HepG2 (cell line): ENCODE data around the gene XRCC5. TPM values are rescaled to one million over a fixed set of nuclear protein-coding genes. Genes with fewer than 3 reads are reported as not detected.

ENCODE experiments used
- ATAC-seq: fragments of 200-7000 bp; cut with Tn5 transposase; 3 replicates; pipeline ENCODE4 v1.9.1; 2020; ENCODE audit warnings: mild to moderate bottlenecking, moderate library complexity
- BruUV-seq: library from RNA; stranded (reverse); fragments of 400-500 nt; replicated peaks from 2 replicates; lab custom pipeline; 2021; lab: Mats Ljungman, UMichigan
- CTCF ChIA-PET: fragments of 300-600 bp; formaldehyde crosslinking; extraction: SDS; loops from one replicate; lab custom pipeline; 2021; ENCODE audit warnings: low total read pairs, inconsistent platforms, low intra/inter-chr PET ratio; lab: Yijun Ruan, JAX
- POLR2A ChIA-PET: fragments of 350-600 bp; sonication (Branson Sonifier 250); formaldehyde crosslinking; loops from one replicate; lab custom pipeline; 2020; ENCODE audit warnings: antibody characterized with exemption, inconsistent platforms; lab: Yijun Ruan, JAX
- DNase-seq: peaks from one replicate; pipeline ENCODE4 v3.0.0-alpha.2; 2015; ENCODE audit warnings: low spot score
- FAIRE-seq: peaks from 3 replicates; lab custom pipeline; 2011; peaks lifted over from hg19 to GRCh38; lab: Jason Lieb, UNC
- H2AFZ ChIP-seq: one replicate; pipeline ENCODE4 v1.6.1; 2011; ENCODE audit warnings: low read length, inconsistent platforms
- H3K27ac ChIP-seq: fragments of 300-600 bp; 3 replicates; pipeline ENCODE4 v1.8.0; 2011; ENCODE audit warnings: mixed run types, mild to moderate bottlenecking, mixed read lengths, low read length, inconsistent platforms; ENCODE audit not compliant: insufficient read depth; ENCODE audit errors: extremely low read length
- H3K27me3 ChIP-seq, 2 experiments: fragments of 200-600 bp in 1 of 2; 2 replicates in 1 of 2; 3 replicates in 1 of 2; pipeline versions ENCODE4 v1.6.0 to v1.8.0; 2011; ENCODE audit warnings: low read length in 2 of 2, mild to moderate bottlenecking in 2 of 2, moderate library complexity in 2 of 2, inconsistent platforms in 1 of 2; ENCODE audit not compliant: insufficient read depth in 2 of 2, control insufficient read depth in 1 of 2
- H3K36me3 ChIP-seq, 2 experiments: fragments of 200-600 bp in 1 of 2; replicated peaks in 1 of 2; 2 replicates in 1 of 2; 3 replicates in 1 of 2; pipeline versions ENCODE4 v1.5.1 to v1.8.0; 2011; ENCODE audit warnings: low read length in 2 of 2, inconsistent platforms in 1 of 2; ENCODE audit not compliant: insufficient read depth in 2 of 2, control insufficient read depth in 1 of 2
- H3K4me1 ChIP-seq: 2 replicates; pipeline ENCODE4 v1.5.1; 2012; ENCODE audit warnings: low read length, inconsistent platforms; ENCODE audit not compliant: insufficient read depth
- H3K4me2 ChIP-seq: 2 replicates; pipeline ENCODE4 v1.6.0; 2011; ENCODE audit warnings: low read depth, low read length, inconsistent platforms
- H3K4me3 ChIP-seq, 3 experiments: fragments of 200-600 bp in 1 of 3; sonication (generic), shearing (Covaris generic) in 1 of 3; replicated peaks in 1 of 3; 2 replicates each; pipeline ENCODE4 v1.5.1; 2011 to 2016; ENCODE audit warnings: low read length in 3 of 3, inconsistent platforms in 2 of 3, low read depth in 2 of 3, mild to moderate bottlenecking in 2 of 3, control low read depth in 1 of 3, mixed read lengths in 1 of 3; ENCODE audit not compliant: insufficient read depth in 1 of 3
- H3K79me2 ChIP-seq: one replicate; pipeline ENCODE4 v1.6.1; 2011; ENCODE audit warnings: low read length, inconsistent platforms; ENCODE audit not compliant: insufficient read depth
- H3K9ac ChIP-seq: 2 replicates; pipeline ENCODE4 v1.6.0; 2011; ENCODE audit warnings: mild to moderate bottlenecking, low read depth, low read length, inconsistent platforms; ENCODE audit not compliant: insufficient read depth
- H3K9me3 ChIP-seq: 2 replicates; pipeline ENCODE4 v1.5.1; 2012; ENCODE audit warnings: mild to moderate bottlenecking, low read length
- H4K20me1 ChIP-seq: 2 replicates; pipeline ENCODE4 v1.6.0; 2011; ENCODE audit warnings: inconsistent platforms, mild to moderate bottlenecking, low read length, moderate library complexity; ENCODE audit not compliant: insufficient read depth
- NFE2L2 ChIP-seq: fragments of 150-350 bp; IDR thresholded peaks from 2 replicates; pipeline ENCODE4 v1.6.1; 2014; ENCODE audit warnings: low read length
- NR2F6 ChIP-seq, 2 experiments: IDR thresholded peaks; 2 replicates each; pipeline ENCODE4 v1.6.1; 2016; ENCODE audit warnings: antibody characterized with exemption in 1 of 2, mild to moderate bottlenecking in 1 of 2
- PAF1 ChIP-seq: IDR thresholded peaks from 2 replicates; pipeline ENCODE4 v1.6.1; 2016; ENCODE audit warnings: missing genetic modification reagents, missing compliant biosample characterization
- PAWR ChIP-seq: sonication (generic); formaldehyde crosslinking; IDR thresholded peaks from 2 replicates; pipeline ENCODE4 v1.4.0; 2020; ENCODE audit warnings: missing genetic modification reagents, mild to moderate bottlenecking, borderline replicate concordance
- RARA ChIP-seq: IDR thresholded peaks from 2 replicates; pipeline ENCODE4 v1.6.1; 2016; ENCODE audit warnings: missing genetic modification reagents, missing compliant biosample characterization
- SP2 ChIP-seq: sonication (generic); formaldehyde crosslinking; IDR thresholded peaks from 2 replicates; pipeline ENCODE4 v1.5.1; 2020; ENCODE audit warnings: mild to moderate bottlenecking, missing genetic modification reagents
- ZBTB38 ChIP-seq: sonication (generic); formaldehyde crosslinking; IDR thresholded peaks from 2 replicates; pipeline ENCODE4 v1.5.1; 2020; ENCODE audit warnings: mild to moderate bottlenecking, missing genetic modification reagents
- ZKSCAN5 ChIP-seq: sonication (generic); formaldehyde crosslinking; IDR thresholded peaks from 2 replicates; pipeline ENCODE4 v1.5.1; 2020; ENCODE audit warnings: mild to moderate bottlenecking, missing genetic modification reagents
- ZNF335 ChIP-seq: sonication (generic); formaldehyde crosslinking; IDR thresholded peaks from 2 replicates; pipeline ENCODE4 v1.4.0; 2020; ENCODE audit warnings: missing genetic modification reagents
- ZNF564 ChIP-seq: sonication (generic); formaldehyde crosslinking; IDR thresholded peaks from 2 replicates; pipeline ENCODE4 v1.8.1; 2023; ENCODE audit warnings: mild to moderate bottlenecking, missing genetic modification reagents
- ZNF773 ChIP-seq: sonication (generic); formaldehyde crosslinking; IDR thresholded peaks from 2 replicates; pipeline ENCODE4 v1.4.0; 2020; ENCODE audit warnings: missing genetic modification reagents, borderline replicate concordance
- WGBS: methylation state at CpG from one replicate; pipeline ENCODE4 v1.1.6; 2017; ENCODE audit warnings: low lambda C conversion rate; 5-methylcytosine and 5-hydroxymethylcytosine counted together
- in situ Hi-C: cut with HindIII; loops from 2 replicates; pipeline ENCODE4 v1.10.0; 2017; ENCODE audit warnings: low pct_unique_long_range_greater_than_20kb; ENCODE audit not compliant: extremely low pct_ligation_motif_present
- intact Hi-C: fragments of 100-400 bp; cut with micrococcal nuclease; formaldehyde crosslinking; loops from one replicate; pipeline ENCODE4 v1.10.0; 2022; ENCODE audit not compliant: unreplicated experiment
- polyA plus RNA-seq, 8 experiments: library from polyadenylated mRNA; depleted of rRNA in 3 of 8; stranded (reverse) in 7 of 8; unstranded in 1 of 8; fragments of >200 nt; fragmentation: Illumina TruSeq in 4 of 8; extraction: Trizol in 4 of 8; gene quantifications; 2 replicates each; pipeline versions ENCODE4 v1.2.1 to v1.2.3, GENCODE V29; 2011 to 2016; ENCODE audit warnings: low read depth in 4 of 8, missing spikeins in 1 of 8, mixed read lengths in 1 of 8; ENCODE audit not compliant: insufficient read depth in 1 of 8
- total RNA-seq, 5 experiments: library from RNA; depleted of rRNA; stranded (reverse); fragments of >200 nt; fragmentation: Illumina TruSeq; extraction: Trizol; gene quantifications; 2 replicates each; pipeline ENCODE4 v1.2.3, GENCODE V29; 2016; ENCODE audit warnings: low read depth in 1 of 5

Gene XRCC5
- total and polyA plus RNA-seq, 2 of the 13 experiments (the other 11 are each of a cell fraction or from before 2014, with no cell fraction given) = 264 to 454 TPM

DNA sequence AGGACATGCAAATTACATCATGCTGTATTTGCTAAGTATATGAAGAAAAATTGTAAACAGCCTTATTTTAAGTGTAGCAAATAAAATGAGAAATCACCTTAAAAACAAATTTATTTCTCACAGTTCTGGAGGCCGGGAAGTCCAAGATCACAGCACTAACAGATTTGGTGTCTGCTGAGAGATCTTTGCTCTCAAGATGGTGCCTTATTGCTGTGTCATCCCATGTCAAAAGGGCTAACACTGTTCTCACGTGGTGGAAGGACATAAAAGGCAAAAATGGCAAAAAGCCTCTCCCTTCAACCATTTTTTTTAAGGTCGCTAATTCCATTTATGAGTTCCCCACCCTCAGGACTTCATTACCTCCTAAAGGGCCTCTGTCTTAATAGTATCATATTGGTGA, 12.1 kb downstream of the XRCC5 start:
- no TSS peak for BruUV-seq

GRCh38 chr2:216126943-216127342, 17.8 kb downstream of the XRCC5 start:
- Histone ChIP-seq H3K36me3 (peaks cover 24 to 91% of the 10 kb centered on the region in 2 experiments), H3K27ac (no peak overlapping the region), H4K20me1 (no peaks in the 10 kb centered on the region; the same call in 1 of the 2 replicates), H3K27me3 (no peaks in the 10 kb centered on the region), H3K9me3 (no peaks in the 10 kb centered on the region), H2AFZ (no peak overlapping the region), H3K9ac (no peak overlapping the region), H3K4me3 (no peak overlapping the region), H3K4me1 (peaks cover 20% of the 10 kb centered on the region), H3K79me2 (peaks cover 7% of the 10 kb centered on the region), H3K4me2 (no peak overlapping the region)
- DNase-seq (no peak), FAIRE-seq (no peak), ATAC-seq (no peak)
- 98% methylated on average over 5 of the region's 5 CpGs for WGBS
- ChIA-PET CTCF (no interaction called here), POLR2A (no interaction called here)
- intact Hi-C loops = no loop called here
- BruUV-seq = no TSS peak
- in situ Hi-C loops = no loop called here
- TF ChIP-seq RARA (no peak), ZNF773 (CRISPR knock-in tag) (no peak), NR2F6 (IDR thresholded peaks at IDR 0.05) (no peak), NR2F6 (CRISPR knock-in tag; IDR thresholded peaks at IDR 0.05) (no peak)

More for the DNA sequence above, 12.1 kb downstream of the XRCC5 start:
- no peak for FAIRE-seq
- no peak for ATAC-seq
- peaks cover 10% of the 10 kb centered on the region for H3K4me1 ChIP-seq
- CTCF ChIA-PET = no interaction called here
- H3K36me3 ChIP-seq = peaks cover 22 to 98% of the 10 kb centered on the region in 2 experiments
- DNase-seq = no peak
- no peaks in the 10 kb centered on the region for H3K9me3 ChIP-seq
- no peak overlapping the region for H3K4me2 ChIP-seq
- H4K20me1 ChIP-seq = no peaks in the 10 kb centered on the region
- intact Hi-C loops = no loop called here
- H2AFZ ChIP-seq = no peak overlapping the region
- peaks cover 27% of the 10 kb centered on the region for H3K79me2 ChIP-seq
- 0 out of 2 replicates have a peak, but pooled peaks have one; percentile 49 for TF ChIP-seq NFE2L2
- no peak for TF ChIP-seq ZBTB38 (CRISPR knock-in tag)
- no peak for TF ChIP-seq ZKSCAN5 (CRISPR knock-in tag)
- TF ChIP-seq ZNF564 (CRISPR knock-in tag) = peak; percentile 93
- no peak for TF ChIP-seq SP2
- TF ChIP-seq ZNF335 (CRISPR knock-in tag) = no peak
- TF ChIP-seq PAWR = no peak
- TF ChIP-seq PAF1 (CRISPR knock-in tag) = no peak
- H3K4me3 ChIP-seq = no peak overlapping the region
- H3K27me3 ChIP-seq = no peaks in the 10 kb centered on the region
- 93% methylated on average over 3 of the region's 3 CpGs for WGBS
- peak overlapping the region; percentile 6 for H3K27ac ChIP-seq
- no peak overlapping the region for H3K9ac ChIP-seq
- in situ Hi-C loops = no loop called here
- POLR2A ChIA-PET = no interaction called here
